ENCODE data around the gene AKAP5.
"Not testable (repeated sequence)": the region's sequence is repeated elsewhere in the genome, so short reads cannot be mapped to it uniquely, and the experiment has no call there.

AKAP5 gene

DNA sequence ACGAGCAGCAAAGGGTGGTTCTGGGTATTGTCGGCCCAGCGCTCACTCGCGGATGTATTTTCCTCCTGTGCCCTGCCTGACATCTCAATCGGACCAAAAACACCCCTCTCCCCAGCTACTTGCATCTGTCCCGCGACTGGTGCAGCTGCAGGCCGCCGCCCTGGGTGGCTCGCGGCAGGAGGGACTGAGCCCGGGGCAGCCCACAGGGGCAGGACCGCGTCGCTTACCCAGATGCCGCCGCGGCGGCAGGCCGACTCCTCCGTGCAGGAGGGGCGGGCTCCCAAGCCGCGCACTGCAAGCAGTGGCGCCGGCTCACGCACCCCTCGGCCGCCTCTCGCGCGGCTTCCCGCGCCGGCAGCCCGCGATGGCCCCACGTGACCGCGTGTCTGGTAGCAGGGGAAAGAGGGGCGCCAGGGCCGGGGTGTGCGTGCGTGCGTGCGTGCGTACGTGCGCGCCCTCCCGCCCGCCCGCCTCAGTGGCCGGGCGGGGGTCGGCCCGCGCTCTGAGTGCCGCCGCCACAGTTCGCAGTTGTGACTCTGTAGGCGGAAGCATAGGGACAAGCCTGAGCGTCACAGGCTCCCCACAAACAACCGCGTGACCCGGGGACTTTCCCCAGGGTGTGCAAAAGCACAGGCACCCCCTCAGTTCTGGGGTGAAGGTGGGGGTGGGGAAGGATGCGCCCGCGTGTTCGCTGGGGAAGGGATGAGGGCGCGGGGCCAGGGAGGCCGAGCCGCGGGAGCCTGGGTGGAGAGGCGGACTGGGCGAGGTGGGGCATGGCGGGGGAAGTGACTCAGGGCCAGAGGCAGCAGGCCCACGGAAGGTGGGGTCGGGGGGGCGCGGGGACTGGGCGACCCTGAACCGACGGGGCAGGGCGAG is 38.4 kb downstream of the AKAP5 start, which contains the start of gene ZBTB25:
Gene ZBTB25 (minus strand): TSS at position 405 of the 876 bp plus-strand sequence. CDS start 13,305 bp downstream, outside the sequence.
- peak; percentile 85 for DNase-seq

- DNase-seq, result peak; percentile 80
These were observed 39.1 kb downstream of the AKAP5 start, which contains the start of gene ZBTB1 for GRCh38 chr14:64504310-64504896. ZBTB1 (plus strand) TSS chr14:64504770; CDS start chr14:64521505, 16,735 bp downstream.

GRCh38 chr14:64504897-64505794 is 39.8 kb downstream of the AKAP5 start:
- peak; percentile 78 for DNase-seq

GRCh38 chr14:64506721-64507120 is 41.4 kb downstream of the AKAP5 start:
- DNase-seq, result no peak

GRCh38 chr14:64507376-64508156 is 42.3 kb downstream of the AKAP5 start:
- DNase-seq, result peak; percentile 25

DNA sequence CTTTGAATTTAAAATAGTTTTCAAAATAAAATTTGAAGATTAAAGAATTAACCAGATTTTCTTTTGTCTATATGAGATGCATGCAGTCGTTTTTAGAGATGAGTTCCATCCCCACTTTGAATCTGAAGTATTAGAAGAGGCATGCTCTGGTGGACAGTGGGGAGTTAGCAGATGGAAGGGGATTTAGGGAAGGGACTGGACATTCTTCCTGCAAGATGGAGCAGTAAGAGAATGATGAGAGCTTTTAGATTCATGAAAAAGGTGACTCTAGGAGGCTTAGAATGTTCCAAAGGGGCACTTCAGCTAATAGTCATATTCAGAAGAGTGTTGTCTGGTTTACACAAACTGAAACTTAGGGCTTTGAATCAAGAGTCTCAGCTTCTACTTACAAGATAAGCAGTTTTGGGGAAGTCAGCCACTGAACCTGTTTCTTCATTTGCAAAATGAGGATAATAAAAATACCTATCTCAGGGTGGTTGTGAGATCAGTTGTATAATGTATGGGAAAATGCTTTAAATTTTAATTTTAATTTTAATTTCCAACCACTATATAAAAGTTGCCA is 43.0 kb downstream of the AKAP5 start:
- no peak for DNase-seq

- DNase-seq, result no peak
These were observed 43.7 kb downstream of the AKAP5 start for GRCh38 chr14:64509036-64509435.

GRCh38 chr14:64510825-64511671 is 45.7 kb downstream of the AKAP5 start:
- DNase-seq, result peak; percentile 51

GRCh38 chr14:64513271-64513670 is 48.0 kb downstream of the AKAP5 start:
- no peak for DNase-seq

- no peak for DNase-seq
These were observed 49.8 kb downstream of the AKAP5 start for GRCh38 chr14:64515053-64515452.

DNA sequence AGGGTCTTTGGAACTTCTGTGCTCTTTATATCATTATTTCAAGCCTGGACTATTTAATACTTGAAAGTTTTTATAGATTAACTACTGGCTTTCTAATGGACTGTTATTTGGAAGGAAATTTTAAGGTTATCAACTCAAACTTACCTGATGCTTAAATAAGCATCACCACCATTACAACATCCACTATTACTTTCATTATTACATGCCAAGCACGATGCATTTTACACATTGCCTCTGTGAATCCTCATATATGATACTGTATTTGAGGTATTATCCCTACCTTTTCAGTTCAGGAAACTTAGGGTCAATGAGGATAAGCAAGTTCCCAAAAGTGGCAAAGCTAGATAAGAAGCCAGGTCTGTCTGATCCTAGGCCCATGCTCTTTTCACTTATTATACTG is 51.7 kb downstream of the AKAP5 start:
- no peak for DNase-seq

DNA sequence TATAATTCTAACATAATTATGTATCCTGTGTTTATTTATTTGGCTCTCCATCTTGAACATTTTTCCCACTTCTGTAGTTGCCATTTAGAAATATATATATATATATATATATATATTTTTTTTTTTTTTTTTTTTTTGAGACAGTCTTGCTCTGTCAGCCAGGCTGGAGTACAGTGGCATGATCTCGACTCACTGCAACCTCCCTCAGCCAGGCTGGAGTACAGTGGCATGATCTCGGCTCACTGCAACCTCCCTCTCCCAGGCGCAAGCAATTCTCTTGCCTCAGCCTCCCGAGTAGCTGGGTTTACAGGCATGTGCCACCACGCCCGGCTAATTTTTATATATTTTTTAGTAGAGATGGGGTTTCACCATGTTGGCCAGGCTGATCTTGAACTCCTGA is 52.4 kb downstream of the AKAP5 start:
- not testable (repeated sequence) for DNase-seq

DNA sequence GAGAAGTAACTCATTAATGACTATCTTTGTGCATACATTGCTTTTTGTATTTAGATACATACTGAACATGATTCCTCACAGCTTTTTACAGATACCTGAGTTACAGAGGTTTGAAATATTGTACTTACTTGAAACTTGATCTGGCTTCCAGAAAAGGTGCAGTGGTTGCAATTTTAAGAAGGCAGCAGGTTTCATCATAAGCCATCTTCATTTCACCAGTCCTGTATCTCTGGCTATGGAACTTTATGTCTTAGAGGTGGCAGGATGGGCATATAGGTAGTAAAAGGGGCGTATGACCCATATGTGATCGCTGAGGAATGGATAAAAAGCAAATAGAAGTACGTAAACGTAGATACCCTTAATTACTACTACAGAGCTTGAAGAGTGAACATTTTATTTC is 52.9 kb downstream of the AKAP5 start:
- DNase-seq, result no peak

- DNase-seq, result no peak
These were observed 55.4 kb downstream of the AKAP5 start for GRCh38 chr14:64520699-64521098.

- DNase-seq, result no peak
These were observed 57.5 kb downstream of the AKAP5 start for GRCh38 chr14:64522591-64523355.

All from stimulated activated CD4-positive, alpha-beta T cell treated with anti-CD3 and anti-CD28 coated beads, Interleukin-12 subunit alpha, Interleukin-12 subunit beta, amount 100 ng/mL, for 4 hours (primary cell).